Suprapubic skin (tissue), 4 donors: ENCODE measurements around the gene SLC36A4.

Experiments
- POLR2A ChIP-seq, 2 donors: fragments of 450-650 bp; IDR thresholded peaks; one replicate each; pipeline ENCODE4 v1.6.1; 2017; ENCODE audit warnings: antibody characterized with exemption in 2 of 2, mild to moderate bottlenecking in 2 of 2, moderate library complexity in 2 of 2
- POLR2AphosphoS5 ChIP-seq, 3 donors: sonication (generic); formaldehyde crosslinking; IDR thresholded peaks; one replicate each; pipeline ENCODE4 v1.6.1; 2017; ENCODE audit warnings: antibody characterized with exemption in 3 of 3
- TF ChIP-seq, protein P1 (sequence below), 2 donors: fragments of 200-600 bp in 1 of 2; fragments of 450-650 bp in 1 of 2; sonication (generic) in 1 of 2; IDR thresholded peaks; one replicate each; pipeline ENCODE4 v1.5.1; 2016 to 2019; ENCODE audit warnings: antibody characterized with exemption in 2 of 2, mild to moderate bottlenecking in 1 of 2, moderate library complexity in 1 of 2

DNA sequence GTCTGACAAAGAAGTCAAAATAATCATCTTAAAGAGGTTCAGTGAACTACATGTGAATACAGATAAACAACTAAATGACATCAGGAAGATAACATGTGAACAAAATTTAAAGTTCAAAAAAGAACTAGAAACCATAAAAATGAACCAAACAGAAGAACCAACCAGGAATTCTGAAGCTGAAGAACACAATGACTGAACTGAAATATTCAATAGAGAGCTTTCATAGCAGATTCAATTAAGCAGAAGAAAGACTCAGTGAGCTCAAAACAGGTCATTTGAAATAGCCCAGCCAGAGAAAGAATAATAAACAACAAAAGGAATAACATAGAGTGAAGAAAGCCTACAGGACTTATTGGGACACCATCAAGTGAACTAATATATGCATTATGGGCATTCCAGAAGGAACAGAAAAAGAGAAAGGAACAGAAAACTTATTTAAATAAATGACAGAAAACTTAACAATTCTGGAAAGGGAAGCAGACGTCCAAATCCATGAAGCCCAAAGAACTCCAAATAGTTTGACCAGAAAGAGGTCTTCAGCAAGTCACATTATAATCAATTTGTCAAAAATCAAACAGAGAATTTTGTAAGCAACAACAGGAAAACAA, 11.0 kb upstream of the SLC36A4 start:
- TF ChIP-seq, protein P1, sequence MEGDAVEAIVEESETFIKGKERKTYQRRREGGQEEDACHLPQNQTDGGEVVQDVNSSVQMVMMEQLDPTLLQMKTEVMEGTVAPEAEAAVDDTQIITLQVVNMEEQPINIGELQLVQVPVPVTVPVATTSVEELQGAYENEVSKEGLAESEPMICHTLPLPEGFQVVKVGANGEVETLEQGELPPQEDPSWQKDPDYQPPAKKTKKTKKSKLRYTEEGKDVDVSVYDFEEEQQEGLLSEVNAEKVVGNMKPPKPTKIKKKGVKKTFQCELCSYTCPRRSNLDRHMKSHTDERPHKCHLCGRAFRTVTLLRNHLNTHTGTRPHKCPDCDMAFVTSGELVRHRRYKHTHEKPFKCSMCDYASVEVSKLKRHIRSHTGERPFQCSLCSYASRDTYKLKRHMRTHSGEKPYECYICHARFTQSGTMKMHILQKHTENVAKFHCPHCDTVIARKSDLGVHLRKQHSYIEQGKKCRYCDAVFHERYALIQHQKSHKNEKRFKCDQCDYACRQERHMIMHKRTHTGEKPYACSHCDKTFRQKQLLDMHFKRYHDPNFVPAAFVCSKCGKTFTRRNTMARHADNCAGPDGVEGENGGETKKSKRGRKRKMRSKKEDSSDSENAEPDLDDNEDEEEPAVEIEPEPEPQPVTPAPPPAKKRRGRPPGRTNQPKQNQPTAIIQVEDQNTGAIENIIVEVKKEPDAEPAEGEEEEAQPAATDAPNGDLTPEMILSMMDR (IDR thresholded peaks at IDR 0.05), result no peak
- no peak for TF ChIP-seq POLR2A (IDR thresholded peaks at IDR 0.05)
- no peak for TF ChIP-seq POLR2AphosphoS5 (IDR thresholded peaks at IDR 0.05)
